GOT3 (cell line): ENCODE results near the gene AICDA.
"Not testable (repeated sequence)": the region's sequence is repeated elsewhere in the genome, so short reads cannot be mapped to it uniquely, and the experiment has no call there.

Experiments
- DNase-seq: peaks from one replicate; lab custom pipeline; 2025; ENCODE audit warnings: mixed read lengths; lab: John Stamatoyannopoulos, UW

The AICDA gene

DNA sequence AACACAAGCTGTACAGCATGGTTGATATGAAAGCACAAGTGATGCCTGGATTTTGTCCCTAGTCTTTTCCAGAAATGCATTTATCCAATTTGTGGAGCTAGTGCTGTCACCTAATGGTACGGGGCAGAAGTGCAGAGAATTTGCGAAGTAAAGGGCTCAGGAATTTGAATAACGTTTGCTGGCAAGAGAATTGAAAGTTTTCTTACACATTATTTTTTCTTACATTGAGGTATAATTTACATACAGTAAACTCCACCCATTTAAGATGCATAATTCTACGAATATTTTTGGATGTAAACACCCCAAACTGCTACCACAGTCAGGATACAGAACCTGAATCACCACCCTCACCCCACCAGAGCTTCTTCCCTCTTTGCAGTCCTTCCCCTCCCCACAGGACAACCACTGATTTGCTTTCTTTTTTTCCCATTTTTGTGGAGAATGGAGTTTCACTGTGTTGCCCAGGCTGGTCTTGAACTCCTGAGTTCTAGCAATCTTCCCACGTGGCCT, 3.5 kb downstream of the AICDA start:
- no peak for DNase-seq

DNA sequence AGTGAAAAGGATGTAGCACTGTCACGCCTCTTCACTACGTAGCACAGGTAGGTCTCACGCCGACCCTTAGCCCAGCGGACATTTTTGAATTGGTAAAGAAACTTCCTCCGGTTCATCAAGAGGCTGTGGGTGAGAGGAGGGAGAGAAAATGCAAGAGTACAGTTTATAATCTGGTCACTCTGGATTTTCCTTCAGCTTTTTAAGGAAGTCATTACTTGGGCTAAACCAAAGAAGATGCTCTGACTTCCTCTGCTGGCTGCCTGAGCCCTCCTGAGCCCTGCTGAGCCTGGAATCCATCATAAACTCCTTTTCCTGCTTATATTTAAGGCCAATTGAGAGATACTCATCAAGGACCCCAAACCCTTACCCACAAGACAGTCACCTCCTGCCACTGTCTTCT, 5.8 kb downstream of the AICDA start:
- no peak for DNase-seq

DNA sequence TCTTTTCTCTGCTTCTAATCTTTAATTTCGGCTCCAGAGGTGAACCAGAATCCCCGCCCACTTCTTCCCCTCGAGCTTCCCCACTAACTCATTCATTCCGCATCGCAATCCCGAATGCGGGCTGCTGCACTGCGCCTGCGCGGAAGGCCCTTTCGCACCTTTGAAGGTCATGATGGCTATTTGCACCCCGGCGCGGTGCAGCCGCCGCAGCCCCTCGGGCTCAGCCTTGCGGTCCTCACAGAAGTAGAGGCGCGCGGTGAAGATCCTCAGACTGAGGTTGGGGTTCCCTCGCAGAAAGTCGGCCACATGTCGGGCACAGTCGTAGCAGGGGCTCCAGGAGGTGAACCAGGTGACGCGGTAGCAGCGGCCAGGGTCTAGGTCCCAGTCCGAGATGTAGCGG, 7.6 kb downstream of the AICDA start:
- no peak for DNase-seq

DNA sequence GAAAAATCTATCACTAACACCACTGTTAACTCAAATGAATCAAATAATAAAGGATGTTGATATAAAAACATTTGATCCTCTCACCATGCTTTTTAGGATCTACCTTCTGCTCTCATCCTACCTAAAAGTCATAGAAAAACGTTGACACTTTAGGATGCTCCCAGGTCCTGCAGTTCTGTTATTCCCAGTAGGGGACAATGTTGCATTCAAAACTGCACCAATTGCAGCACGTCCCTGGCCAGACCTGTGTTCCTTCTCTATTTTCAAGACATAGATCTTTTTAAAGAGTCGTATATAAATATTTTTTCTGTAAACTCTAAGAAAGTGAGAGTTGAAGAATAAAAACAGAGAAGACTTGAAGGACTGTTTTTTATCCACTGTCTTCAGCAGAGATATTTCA, 8.8 kb downstream of the AICDA start:
- no peak for DNase-seq

DNA sequence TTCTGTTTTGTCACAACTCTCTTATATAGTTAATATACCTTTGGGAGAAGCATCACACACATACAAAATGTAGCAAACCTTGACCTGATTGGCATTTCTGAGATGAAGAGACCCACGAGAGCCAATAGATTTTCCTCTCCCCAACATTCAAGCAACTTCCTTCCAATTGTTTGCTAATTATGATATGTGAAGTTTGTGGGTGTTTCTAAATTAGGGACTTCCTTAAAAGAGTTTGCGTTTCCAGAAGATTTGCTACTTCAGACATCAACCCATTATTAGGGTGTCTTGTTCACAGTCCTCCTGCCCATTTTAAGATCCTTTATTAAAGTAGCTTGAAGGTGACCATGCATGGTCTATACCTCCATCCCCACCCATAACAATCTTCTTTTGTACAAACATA, 9.4 kb downstream of the AICDA start:
- no peak for DNase-seq

DNA sequence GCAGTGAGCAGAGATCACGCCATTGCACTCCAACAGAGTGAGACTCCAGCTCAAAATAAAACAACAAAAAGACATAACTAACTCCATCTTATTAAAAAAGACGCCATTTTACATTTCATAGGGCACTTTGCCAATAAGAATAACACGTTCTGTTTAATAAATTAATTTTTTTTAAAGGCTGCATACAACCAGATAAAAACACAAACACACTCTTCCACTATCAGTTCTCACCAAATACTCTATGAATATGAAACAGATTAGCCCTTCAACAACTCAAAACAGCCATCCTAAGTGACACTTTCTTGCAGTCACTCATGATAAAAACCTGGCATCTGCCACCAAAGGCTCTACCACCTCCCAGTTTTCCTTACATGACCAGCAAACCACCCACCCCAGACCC, 16.1 kb downstream of the AICDA start:
- DNase-seq = no peak

DNA sequence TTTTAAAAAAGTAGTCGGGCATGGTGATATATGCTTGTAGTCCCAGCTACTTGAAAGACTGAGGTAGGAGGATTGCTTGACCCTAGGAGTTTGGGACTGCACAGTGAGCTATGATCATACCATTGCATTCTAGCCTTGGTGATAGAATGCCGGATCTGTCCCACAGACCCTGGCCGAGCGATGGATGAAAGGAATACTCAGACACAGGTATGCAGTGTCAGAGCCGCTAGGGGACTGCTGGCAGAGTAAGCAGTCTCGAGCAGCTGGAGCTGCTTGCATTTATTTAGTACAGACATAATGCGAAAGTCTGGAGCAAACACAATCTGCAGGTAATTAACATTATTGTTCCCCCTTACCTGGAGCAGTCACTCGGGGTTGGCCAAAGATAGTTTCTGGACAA, 18.6 kb downstream of the AICDA start:
- DNase-seq = no peak

DNA sequence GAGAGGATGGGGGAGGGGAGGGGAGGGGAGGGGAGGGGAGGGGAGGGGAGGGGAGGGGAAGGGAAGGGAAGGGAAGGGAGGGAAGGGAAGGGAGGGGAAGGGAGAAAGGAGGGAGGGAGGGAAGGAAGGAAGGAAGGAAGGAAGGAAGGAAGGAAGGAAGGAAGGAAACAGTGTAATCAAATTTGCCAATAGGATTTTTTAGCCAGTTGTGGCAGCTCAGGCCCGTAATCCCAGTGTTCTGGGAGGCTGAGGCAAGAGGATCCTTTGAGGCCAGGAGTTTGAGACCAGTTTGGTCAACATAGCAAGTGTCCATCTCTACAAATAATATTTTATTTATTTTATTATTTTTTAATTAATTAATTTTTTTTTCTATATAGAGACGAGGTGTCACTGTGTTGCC, 19.4 kb downstream of the AICDA start:
- no peak for DNase-seq

DNA sequence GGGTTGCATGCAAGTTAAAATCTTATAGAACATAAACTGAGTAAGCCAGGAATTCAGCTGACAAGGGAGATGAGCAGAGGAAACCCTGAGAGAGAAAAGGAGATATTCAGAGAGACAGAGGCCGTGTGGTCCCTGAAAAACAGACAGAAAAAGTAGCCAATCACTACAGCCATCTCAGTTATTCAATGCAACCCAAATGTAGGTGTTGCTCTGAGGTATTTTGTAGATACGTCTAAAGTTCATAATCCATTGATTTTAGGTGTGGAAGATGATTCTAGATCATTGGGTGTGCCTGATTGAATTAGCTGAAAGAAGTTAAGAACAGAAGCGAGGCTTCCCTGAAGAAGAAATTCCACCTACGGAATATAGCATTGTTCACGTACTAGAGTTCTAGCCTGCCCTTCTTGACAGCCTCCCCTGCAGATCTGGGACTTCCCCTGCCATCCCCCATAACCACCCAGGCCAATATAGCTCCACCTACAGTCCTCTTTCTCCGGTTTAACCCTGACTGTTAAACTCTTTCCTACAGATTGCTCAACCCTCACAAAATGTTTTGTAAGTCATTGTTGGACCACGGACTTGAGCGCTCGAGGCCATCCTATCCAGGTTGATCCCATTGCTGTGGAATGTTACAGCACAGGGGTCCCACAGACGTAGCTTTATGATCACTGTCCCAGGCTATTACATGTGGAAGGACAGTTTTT, 21.7 kb downstream of the AICDA start:
- no peak for DNase-seq

DNA sequence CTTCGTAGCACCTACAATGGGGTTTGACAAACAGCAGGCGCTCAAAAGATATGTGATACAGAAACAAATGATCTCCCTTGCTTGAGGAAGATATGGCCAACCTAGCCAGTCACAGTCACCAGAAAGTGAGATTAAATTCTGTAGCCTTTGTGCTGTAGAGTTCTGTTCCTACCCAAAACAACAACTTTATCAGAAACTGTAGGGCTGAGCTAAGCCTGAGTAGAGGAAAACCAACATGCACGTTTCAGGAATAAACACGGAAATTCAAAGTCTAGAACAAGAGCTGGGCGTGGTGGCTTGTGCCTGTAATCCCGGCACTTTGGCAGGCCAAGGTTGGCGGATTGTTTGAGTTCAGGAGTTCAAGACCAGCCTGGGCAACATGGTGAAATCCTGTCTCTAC, 23.0 kb downstream of the AICDA start:
- no peak for DNase-seq

DNA sequence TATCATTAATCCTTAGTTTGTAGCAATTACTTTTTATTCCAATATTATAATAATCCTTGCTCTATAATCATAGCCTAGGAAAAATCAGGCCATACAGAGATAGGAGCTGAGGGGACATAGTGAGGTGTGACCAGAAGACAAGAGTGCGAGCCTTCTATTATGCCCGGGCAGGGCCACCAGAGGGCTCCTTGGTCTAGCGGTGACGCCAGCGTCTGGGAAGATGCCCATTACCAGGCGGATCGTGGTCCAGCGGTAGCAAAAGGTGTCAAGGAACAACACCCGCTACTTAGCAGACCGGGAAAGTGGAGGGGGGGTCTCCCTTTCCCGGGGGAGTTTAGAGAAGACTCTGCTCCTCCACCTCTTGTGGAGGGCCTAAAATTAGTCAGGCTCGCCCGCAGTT, 28.2 kb downstream of the AICDA start:
- not testable (repeated sequence) for DNase-seq

DNA sequence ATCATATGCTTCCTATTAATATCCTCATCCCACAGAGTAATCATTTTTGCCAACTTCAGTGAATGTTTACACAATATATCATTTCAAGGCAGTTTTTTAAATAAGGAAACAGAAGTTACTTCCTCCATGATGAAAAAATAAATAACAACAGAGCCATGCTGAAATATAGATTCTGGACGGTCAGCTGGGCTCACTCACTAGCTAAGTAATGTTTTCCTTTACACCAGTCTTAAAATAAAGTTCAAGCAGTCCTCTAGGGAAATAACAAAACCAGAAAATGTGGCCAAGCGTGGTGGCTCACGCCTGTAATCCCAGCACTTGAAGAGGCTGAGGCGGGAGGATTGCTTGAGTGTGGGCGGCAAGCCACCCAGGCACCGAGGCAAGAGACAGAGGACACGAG, 28.7 kb downstream of the AICDA start:
- no peak for DNase-seq

DNA sequence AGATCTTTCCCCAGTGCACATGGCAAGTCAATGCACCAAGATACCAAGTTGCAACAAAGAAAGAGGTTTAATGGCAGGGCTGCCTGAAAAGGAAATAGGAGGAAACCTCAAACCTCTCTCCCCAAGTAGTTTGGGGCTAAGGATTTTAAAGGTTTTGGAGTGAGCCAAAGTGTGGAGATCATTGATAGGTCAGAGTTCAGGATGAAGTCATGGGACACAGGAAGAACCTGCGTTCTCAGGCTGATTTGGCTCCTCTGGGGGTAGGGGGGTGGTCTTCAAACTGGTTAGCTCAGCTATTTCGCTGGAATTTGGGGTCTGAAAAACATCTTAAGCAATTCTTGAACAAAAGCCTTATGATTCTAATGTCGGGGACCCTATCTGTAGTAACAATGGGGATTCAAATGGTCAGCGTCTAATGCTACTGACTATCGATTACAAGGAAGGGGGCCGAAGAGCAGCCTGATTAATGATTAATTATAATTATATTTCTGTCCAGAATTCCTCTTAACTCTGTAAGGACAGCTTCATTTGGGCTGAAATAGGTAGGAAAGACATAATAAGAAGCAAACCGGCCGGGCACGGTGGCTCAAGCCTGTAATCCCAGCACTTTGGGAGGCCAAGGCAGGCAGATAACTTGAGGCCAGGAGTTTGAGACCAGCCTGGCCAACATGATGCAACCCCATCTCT, 31.4 kb downstream of the AICDA start:
- no peak for DNase-seq

DNA sequence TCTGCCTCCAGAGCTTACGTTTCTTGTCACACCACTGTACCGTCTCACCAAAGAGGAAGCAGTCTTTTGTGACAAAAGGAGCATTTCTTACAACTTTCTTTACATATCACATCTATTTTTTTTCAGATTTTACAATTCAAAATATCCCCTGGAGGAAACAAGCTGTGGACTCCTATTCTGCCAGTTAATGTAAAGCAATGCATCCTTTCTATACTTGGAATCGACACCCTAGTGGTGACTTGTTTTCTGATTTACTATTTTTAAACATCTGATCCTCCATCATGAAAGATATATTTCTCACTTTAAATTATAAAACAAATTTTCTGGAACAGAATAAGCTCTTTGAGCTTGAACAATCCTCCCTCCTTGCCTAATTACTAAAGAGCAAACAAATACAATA, 34.8 kb downstream of the AICDA start:
- no peak for DNase-seq

DNA sequence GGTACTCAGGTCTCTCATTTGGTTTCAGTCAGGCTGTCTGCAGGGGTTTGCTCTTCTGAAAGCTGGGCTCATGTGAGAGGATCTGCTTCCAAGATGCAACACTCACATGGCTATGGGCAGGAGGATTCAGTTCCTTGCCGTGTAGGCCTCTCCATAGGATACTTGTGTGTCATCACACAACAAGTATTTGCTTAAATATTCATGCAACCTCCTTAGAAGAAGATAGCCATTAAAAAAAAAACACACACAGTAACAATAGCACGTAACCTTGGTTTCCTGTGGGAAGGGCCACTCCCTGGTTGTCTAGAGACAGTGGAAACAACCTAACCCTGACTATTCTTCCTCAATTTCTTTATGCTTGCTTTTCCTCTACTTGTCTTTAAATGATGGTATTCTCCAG, 40.2 kb downstream of the AICDA start:
- DNase-seq = no peak

DNA sequence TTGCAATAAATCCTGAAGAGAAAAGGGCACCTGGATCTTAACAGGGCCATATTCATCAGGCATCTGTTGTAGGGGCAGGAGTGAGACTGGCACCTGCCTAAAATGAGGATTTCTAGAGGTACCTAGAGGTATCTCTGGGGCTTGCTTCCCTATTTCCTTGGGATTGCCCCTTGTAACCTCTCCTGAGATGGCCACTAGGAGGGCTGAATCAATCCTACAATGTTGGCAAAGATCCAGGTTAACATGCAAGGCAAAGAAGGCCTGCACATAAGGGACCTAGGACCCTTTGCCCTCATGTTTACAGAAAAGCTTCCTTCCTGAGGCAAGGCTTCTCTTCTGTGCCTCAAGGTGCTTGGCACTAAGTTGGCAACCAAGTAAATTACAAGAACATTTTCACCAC, 46.1 kb downstream of the AICDA start:
- no peak for DNase-seq

DNA sequence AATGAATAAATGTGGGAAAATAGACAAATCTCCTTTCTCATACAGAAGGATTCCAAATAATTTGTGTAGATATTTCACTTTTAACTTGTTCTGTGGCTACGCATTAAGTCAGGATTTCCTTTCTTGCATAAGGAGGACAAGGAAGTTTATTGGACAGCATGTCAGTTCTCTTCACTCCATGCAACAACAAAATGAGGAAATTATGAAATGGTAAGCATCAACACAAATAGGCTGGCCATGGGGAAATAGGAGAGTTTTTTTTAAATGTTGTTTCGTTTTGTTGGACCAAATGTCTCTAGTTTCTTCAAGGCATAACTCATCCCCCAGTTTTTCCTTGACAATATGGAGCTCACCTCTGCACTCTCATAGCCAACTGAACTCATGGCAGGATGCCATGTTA, 46.6 kb downstream of the AICDA start:
- DNase-seq = not testable (repeated sequence)

DNA sequence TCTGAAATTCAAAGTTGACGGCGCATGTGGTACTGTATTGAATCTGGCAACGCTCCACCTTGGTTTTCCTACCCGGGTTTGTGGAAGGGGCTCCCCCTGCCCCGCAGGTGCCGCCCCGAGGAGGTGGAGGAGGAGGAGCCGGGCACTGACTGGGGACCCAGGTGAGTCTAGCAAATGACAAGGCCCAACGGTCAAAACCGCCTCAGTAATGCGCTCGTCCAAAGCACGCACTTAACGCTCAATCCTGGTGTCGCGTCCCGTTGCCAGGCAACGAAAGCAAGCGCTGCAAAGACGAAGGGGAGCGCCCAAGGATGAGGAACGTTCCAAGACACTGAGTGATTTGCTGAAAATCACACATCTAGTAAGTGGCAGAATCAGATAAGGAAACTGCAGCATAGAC, 48.0 kb downstream of the AICDA start:
- DNase-seq = no peak

DNA sequence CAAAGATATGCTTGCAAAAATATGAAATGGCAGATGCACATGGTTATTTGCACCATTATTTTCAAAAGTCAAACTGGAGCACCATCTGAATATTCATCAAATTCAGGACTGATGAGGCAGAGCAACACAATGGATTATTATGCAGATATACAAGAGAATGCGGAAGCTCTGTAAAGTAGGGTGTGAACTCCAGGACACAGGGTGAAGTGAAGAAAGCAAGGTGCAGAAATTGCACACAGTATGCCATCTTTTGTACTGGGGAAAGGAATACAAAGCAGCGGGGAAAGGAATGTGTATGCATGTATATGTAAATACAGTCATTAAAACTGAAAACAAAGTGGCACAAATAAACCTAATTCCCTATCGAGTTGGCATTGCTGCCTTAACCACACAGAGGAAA, 49.3 kb downstream of the AICDA start:
- DNase-seq = no peak

DNA sequence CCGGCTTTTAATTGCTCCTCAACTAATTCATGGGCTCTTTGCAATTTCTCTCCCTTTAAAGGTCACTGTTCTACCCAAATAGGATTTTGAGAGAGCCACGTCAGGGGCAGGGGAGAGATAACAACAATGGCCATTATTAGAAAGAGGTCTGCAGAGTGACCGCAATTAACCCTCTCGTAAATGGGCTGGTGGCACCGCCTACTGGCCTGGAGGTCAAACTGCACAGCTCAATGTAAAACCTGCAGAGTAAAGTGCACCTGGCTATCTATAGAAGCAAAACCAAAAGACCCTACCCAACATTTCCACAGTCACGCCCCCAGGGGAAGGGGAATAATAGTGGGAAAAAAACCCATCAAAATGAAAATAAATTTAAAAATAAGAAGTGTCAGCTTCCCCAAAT, 50.3 kb downstream of the AICDA start:
- DNase-seq = no peak

DNA sequence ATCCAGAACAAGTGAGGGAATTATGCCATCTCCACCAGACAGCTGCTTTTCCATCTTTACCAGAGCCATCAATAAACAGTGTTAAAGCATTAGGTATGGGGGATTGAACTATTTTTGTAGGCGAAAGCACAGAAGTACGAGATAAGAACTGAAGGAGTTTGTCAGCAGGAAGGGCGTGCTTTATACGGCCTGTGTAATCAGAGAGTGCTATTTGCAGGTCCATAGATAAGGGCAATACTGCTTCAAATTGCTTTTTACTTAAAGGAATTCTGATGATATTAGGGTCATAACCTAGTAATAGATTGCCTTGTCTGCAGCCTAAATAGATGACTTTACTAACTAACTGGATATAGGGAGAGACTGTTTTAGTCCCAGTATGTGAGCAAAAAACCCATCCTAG, 51.6 kb downstream of the AICDA start:
- DNase-seq = no peak

DNA sequence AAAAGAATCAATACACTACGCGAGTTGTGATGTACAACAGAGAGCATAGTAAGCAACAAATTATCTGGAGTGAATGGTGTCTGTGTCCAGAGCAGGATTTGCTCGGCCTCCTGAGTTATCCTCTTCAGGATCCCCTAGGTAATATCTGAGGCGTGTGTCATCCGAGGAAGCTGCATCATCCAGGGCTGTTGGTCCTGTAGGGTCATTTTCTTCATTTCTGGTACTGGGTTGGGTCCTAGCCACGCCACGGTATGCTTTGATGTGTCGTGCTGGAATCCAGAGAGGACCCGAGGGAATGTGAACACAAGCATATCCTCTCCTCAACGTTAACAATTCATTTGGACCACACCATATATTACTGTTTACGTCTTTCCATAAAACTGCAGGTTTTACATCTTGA, 53.0 kb downstream of the AICDA start:
- no peak for DNase-seq

DNA sequence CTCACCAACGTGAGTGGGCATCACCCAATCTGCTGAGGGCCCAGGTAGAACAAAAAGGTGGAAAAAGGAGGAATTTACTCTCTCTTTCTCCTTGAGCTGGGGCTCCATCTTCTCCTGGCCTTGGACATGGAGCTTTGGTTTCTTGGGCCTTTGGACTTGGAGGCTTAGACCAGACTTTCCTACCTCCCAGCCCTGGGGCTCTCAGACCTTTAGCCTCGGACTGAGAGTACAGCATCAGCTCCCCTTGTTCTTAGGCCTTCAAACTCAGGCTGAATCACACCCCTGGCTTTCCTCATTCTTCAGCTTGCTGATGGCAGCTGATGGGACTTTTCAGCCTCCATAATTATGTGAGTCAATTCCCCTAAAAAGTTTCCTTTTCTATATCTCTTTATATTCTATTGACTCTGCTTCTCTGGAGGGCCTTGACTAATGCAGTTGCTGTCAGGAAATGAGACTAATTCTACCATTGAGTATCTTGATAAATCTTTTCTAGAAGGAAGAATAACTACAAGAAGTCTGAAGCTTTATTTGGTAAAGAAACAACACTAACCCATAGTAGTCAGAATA, 56.0 kb downstream of the AICDA start:
- no peak for DNase-seq
